HCT116 (cell line): ENCODE measurements around the gene ZHX3. TPM values are rescaled to one million over a fixed set of nuclear protein-coding genes. Genes with fewer than 3 reads are reported as not detected.

Experiments used
- ATAC-seq: fragments of 200-7000 bp; cut with Tn5 transposase; 2 replicates; pipeline ENCODE4 v1.9.1; 2020; ENCODE audit warnings: mild to moderate bottlenecking, moderate library complexity
- BruUV-seq: library from RNA; stranded (reverse); fragments of 400-500 nt; replicated peaks from 2 replicates; lab custom pipeline; 2021; lab: Mats Ljungman, UMichigan
- CTCF ChIA-PET: fragments of 300-600 bp; sonication (Branson Sonifier 250); formaldehyde crosslinking; loops from one replicate; lab custom pipeline; 2021; ENCODE audit warnings: antibody characterized with exemption; lab: Charles Lee
- POLR2A ChIA-PET: fragments of 300-600, 350-600 bp; sonication (Branson Sonifier 250); formaldehyde crosslinking; loops from one replicate; lab custom pipeline; 2021; ENCODE audit warnings: antibody characterized with exemption; lab: Charles Lee
- RAD21 ChIA-PET, 2 experiments: fragments of 300-600 bp; sonication (Branson Sonifier 250); formaldehyde crosslinking; loops; one replicate each; lab custom pipeline; 2023; ENCODE audit warnings: low total read pairs in 2 of 2; ENCODE audit not compliant: uncharacterized antibody in 2 of 2, unreplicated experiment in 2 of 2, low non-redundant PET in 1 of 2; lab: Charles Lee
- DNase-seq: peaks from one replicate; pipeline ENCODE4 v3.0.0-alpha.2; 2010; ENCODE audit warnings: low read depth, low spot score
- H2AFZ ChIP-seq: fragments of 200-600 bp; shearing (Covaris generic), sonication (generic); 2 replicates; pipeline ENCODE4 v1.6.1; 2017; ENCODE audit warnings: low read depth, mixed run types, mixed read lengths, antibody characterized with exemption, low read length; ENCODE audit not compliant: poor library complexity, severe bottlenecking
- H3K27ac ChIP-seq: 2 replicates; pipeline ENCODE4 v1.5.1; 2012; ENCODE audit warnings: low read depth, low read length
- H3K27me3 ChIP-seq: fragments of 200-600 bp; sonication (generic); 2 replicates; pipeline ENCODE4 v1.6.1; 2016; ENCODE audit warnings: mixed run types, low read length, mixed read lengths; ENCODE audit not compliant: insufficient read depth
- H3K36me3 ChIP-seq, 2 experiments: fragments of 200-500 bp in 1 of 2; fragments of 200-600 bp in 1 of 2; sonication (Bioruptor generic) in 1 of 2; sonication (generic) in 1 of 2; 2 replicates each; pipeline versions ENCODE4 v1.5.1 to v1.6.1; 2014 to 2016; ENCODE audit warnings: low read length in 2 of 2, inconsistent platforms in 1 of 2, mixed read lengths in 1 of 2, mixed run types in 1 of 2; ENCODE audit not compliant: insufficient read depth in 2 of 2, control insufficient read depth in 1 of 2
- H3K4me1 ChIP-seq, 2 experiments: fragments of 200-600 bp in 1 of 2; sonication (generic) in 1 of 2; 2 replicates each; pipeline versions ENCODE4 v1.5.1 to v1.6.1; 2012 to 2017; ENCODE audit warnings: low read length in 2 of 2, inconsistent platforms in 1 of 2, mild to moderate bottlenecking in 1 of 2, mixed read lengths in 1 of 2, mixed run types in 1 of 2, moderate library complexity in 1 of 2; ENCODE audit not compliant: insufficient read depth in 2 of 2, control insufficient read depth in 1 of 2
- H3K4me2 ChIP-seq: fragments of 200-600 bp; sonication (generic); 2 replicates; pipeline ENCODE4 v1.6.1; 2017; ENCODE audit warnings: mixed run types, low read length, mixed read lengths
- H3K4me3 ChIP-seq, 2 experiments: fragments of 200-600 bp in 1 of 2; sonication (generic) in 1 of 2; replicated peaks in 1 of 2; 2 replicates each; pipeline ENCODE4 v1.5.1; 2011 to 2016; ENCODE audit warnings: low read length in 2 of 2, control low read depth in 1 of 2, low read depth in 1 of 2, mild to moderate bottlenecking in 1 of 2, mixed read lengths in 1 of 2, mixed run types in 1 of 2
- H3K79me2 ChIP-seq: fragments of 200-600 bp; sonication (generic); 2 replicates; pipeline ENCODE4 v1.6.1; 2017; ENCODE audit warnings: mild to moderate bottlenecking, mixed run types, low read length, moderate library complexity, mixed read lengths; ENCODE audit not compliant: insufficient read depth
- H3K9ac ChIP-seq: fragments of 200-600 bp; sonication (generic); 2 replicates; pipeline ENCODE4 v1.6.1; 2016; ENCODE audit warnings: low read length, mixed read lengths
- H3K9me2 ChIP-seq: fragments of 200-600 bp; sonication (generic), shearing (Covaris generic); 2 replicates; pipeline ENCODE4 v1.6.1; 2017; ENCODE audit warnings: mixed run types, mild to moderate bottlenecking, moderate library complexity; ENCODE audit not compliant: insufficient read depth
- H3K9me3 ChIP-seq, 2 experiments: fragments of 200-500 bp in 1 of 2; fragments of 200-600 bp in 1 of 2; sonication (Bioruptor generic) in 1 of 2; sonication (generic) in 1 of 2; 2 replicates each; pipeline ENCODE4 v1.6.1; 2014 to 2017; ENCODE audit warnings: low read length in 2 of 2, mixed read lengths in 2 of 2, inconsistent platforms in 1 of 2, low read depth in 1 of 2, mild to moderate bottlenecking in 1 of 2, mixed run types in 1 of 2, moderate library complexity in 1 of 2; ENCODE audit not compliant: control insufficient read depth in 1 of 2, insufficient read depth in 1 of 2
- H4K20me1 ChIP-seq: fragments of 200-600 bp; sonication (generic), shearing (Covaris generic); 2 replicates; pipeline ENCODE4 v1.6.1; 2017; ENCODE audit warnings: mixed run types, mild to moderate bottlenecking, moderate library complexity; ENCODE audit not compliant: insufficient read depth
- ATF3 ChIP-seq: IDR thresholded peaks from 2 replicates; pipeline ENCODE4 v1.6.1; 2012
- CBX3 ChIP-seq: IDR thresholded peaks from 2 replicates; pipeline ENCODE4 v1.6.1; 2012; ENCODE audit warnings: low read depth
- CEBPB ChIP-seq: IDR thresholded peaks from 2 replicates; pipeline ENCODE4 v1.6.1; 2012; ENCODE audit warnings: low read depth
- CTCF ChIP-seq, 3 experiments: fragments of 200-600 bp in 1 of 3; sonication (generic) in 1 of 3; IDR thresholded peaks in 2 of 3; conservative IDR thresholded peaks in 1 of 3; 2 replicates each; pipeline ENCODE4 v1.5.1; 2012 to 2017; ENCODE audit warnings: low read depth in 2 of 3, low read length in 2 of 3, antibody characterized with exemption in 1 of 3, borderline replicate concordance in 1 of 3, control low read depth in 1 of 3, mild to moderate bottlenecking in 1 of 3, mixed read lengths in 1 of 3, mixed run types in 1 of 3, moderate library complexity in 1 of 3; ENCODE audit not compliant: insufficient read depth in 1 of 3
- EGR1 ChIP-seq: IDR thresholded peaks from 2 replicates; pipeline ENCODE4 v1.6.1; 2012; ENCODE audit warnings: low read depth
- EZH2 ChIP-seq: fragments of 200-600 bp; sonication (generic); IDR thresholded peaks from 2 replicates; pipeline ENCODE4 v1.6.1; 2017; ENCODE audit warnings: antibody characterized with exemption, mixed run types
- FOSL1 ChIP-seq: IDR thresholded peaks from 2 replicates; pipeline ENCODE4 v1.6.1; 2012; ENCODE audit warnings: low read depth
- JUND ChIP-seq: IDR thresholded peaks from 2 replicates; pipeline ENCODE4 v1.6.1; 2012
- MAX ChIP-seq: IDR thresholded peaks from 2 replicates; pipeline ENCODE4 v1.6.1; 2012
- RAD21 ChIP-seq: IDR thresholded peaks from 2 replicates; pipeline ENCODE4 v1.6.1; 2012; ENCODE audit warnings: low read depth, mild to moderate bottlenecking
- REST ChIP-seq: IDR thresholded peaks from 2 replicates; pipeline ENCODE4 v1.6.1; 2012; ENCODE audit warnings: low read depth
- SIN3A ChIP-seq: IDR thresholded peaks from 2 replicates; pipeline ENCODE4 v1.6.1; 2012; ENCODE audit warnings: low read depth
- SRF ChIP-seq: IDR thresholded peaks from 2 replicates; pipeline ENCODE4 v1.6.1; 2012; ENCODE audit warnings: low read depth
- intact Hi-C: fragments of 100-400 bp; cut with micrococcal nuclease; formaldehyde crosslinking; loops from 2 replicates; pipeline ENCODE4 v1.10.0; 2022
- total RNA-seq: library from RNA; stranded (reverse); gene quantifications from one replicate; pipeline ENCODE4 v1.2.1, GENCODE V29; 2021; ENCODE audit not compliant: unreplicated experiment

ZHX3 gene
- total RNA-seq, 1 experiment from 2014 or later, result 13.3 TPM

GRCh38 chr20:41163821-41164220 is 153.7 kb downstream of the ZHX3 start:
- RAD21 ChIA-PET, result no interaction called here
- no peak overlapping the region for H3K4me2 ChIP-seq
- POLR2A ChIA-PET, result no interaction called here
- H3K27me3 ChIP-seq, result no peaks in the 10 kb centered on the region
- no peaks in the 10 kb centered on the region for H3K9me2 ChIP-seq
- TF ChIP-seq SIN3A (no peak), JUND (no peak), CEBPB (no peak), SRF (no peak), CTCF (IDR thresholded peaks at IDR 0.05 in 2 of 3, conservative IDR thresholded peaks at IDR 0.05 in 1 of 3; ENCODE audit: borderline replicate concordance in 1 of 3, insufficient read depth in 1 of 3, low read depth in 2 of 3, low read length in 2 of 3) (no peak), ATF3 (no peak), CBX3 (no peak), EZH2 (no peak), MAX (no peak), FOSL1 (no peak), RAD21 (no peak), REST (no peak), EGR1 (no peak)
- no peak for ATAC-seq
- peaks cover 5 to 37% of the 10 kb centered on the region in 2 experiments for H3K36me3 ChIP-seq
- no peak overlapping the region for H3K4me3 ChIP-seq
- no peak overlapping the region for H3K9ac ChIP-seq
- H4K20me1 ChIP-seq, result no peaks in the 10 kb centered on the region
- no peak overlapping the region for H3K27ac ChIP-seq
- no peak overlapping the region for H2AFZ ChIP-seq
- no peaks in the 10 kb centered on the region for H3K4me1 ChIP-seq
- DNase-seq, result no peak
- no peaks in the 10 kb centered on the region for H3K79me2 ChIP-seq
- intact Hi-C loops, result no loop called here
- BruUV-seq, result no TSS peak
- no peaks in the 10 kb centered on the region for H3K9me3 ChIP-seq
- CTCF ChIA-PET, result no interaction called here
